Omental fat pad (tissue), 4 donors: ENCODE results near the gene ADK. TPM values are rescaled to one million over a fixed set of nuclear protein-coding genes. Genes with fewer than 3 reads are reported as not detected.
"Not testable (repeated sequence)": the region's sequence is repeated elsewhere in the genome, so short reads cannot be mapped to it uniquely, and the experiment has no call there.

Experiments
- ATAC-seq: fragments of 150-250 bp; one replicate; pipeline ENCODE4 v1.9.1; 2016; ENCODE audit warnings: mild to moderate bottlenecking, moderate library complexity; ENCODE audit not compliant: low FRiP score
- DNase-seq: peaks from one replicate; pipeline ENCODE4 v3.0.0-alpha.2; 2019; ENCODE audit warnings: low spot score
- total RNA-seq, 4 donors: library from RNA; depleted of rRNA; stranded (reverse); fragments of >200 nt; gene quantifications; one replicate each; pipeline ENCODE4 v1.1.0, GENCODE V29; 2016
- TF ChIP-seq, protein P1 (sequence below), 3 donors: fragments of 450-650 bp; IDR thresholded peaks; one replicate each; pipeline ENCODE4 v1.5.1; 2016 to 2017; ENCODE audit warnings: antibody characterized with exemption in 3 of 3, mild to moderate bottlenecking in 3 of 3, moderate library complexity in 2 of 3

ADK gene
- total RNA-seq, 4 donors from 2014 or later = 19.4 to 23.3 (median 22.0) TPM

DNA sequence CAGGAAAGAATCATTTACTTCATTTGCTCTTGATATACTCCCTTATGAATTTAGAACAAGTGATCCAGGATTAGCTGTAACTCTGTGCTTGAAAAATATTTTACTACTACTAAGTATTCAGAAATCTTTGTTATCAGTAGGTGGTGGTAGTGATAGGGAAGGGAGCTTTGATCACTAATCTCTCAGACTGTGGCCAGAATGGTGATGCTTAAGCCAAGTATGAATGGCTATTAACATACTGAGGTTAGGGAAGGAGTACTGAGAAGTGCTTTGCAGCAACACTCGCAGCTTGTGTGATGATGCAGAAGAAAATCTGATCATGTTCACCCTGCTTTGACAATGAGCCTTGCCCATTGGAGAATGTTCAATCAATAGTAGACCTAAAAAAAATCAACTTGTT lies 29.7 kb upstream of the ADK start:
- no peak for ATAC-seq
- no peak for DNase-seq
- TF ChIP-seq, protein P1, sequence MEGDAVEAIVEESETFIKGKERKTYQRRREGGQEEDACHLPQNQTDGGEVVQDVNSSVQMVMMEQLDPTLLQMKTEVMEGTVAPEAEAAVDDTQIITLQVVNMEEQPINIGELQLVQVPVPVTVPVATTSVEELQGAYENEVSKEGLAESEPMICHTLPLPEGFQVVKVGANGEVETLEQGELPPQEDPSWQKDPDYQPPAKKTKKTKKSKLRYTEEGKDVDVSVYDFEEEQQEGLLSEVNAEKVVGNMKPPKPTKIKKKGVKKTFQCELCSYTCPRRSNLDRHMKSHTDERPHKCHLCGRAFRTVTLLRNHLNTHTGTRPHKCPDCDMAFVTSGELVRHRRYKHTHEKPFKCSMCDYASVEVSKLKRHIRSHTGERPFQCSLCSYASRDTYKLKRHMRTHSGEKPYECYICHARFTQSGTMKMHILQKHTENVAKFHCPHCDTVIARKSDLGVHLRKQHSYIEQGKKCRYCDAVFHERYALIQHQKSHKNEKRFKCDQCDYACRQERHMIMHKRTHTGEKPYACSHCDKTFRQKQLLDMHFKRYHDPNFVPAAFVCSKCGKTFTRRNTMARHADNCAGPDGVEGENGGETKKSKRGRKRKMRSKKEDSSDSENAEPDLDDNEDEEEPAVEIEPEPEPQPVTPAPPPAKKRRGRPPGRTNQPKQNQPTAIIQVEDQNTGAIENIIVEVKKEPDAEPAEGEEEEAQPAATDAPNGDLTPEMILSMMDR (IDR thresholded peaks at IDR 0.05) = no peak

DNA sequence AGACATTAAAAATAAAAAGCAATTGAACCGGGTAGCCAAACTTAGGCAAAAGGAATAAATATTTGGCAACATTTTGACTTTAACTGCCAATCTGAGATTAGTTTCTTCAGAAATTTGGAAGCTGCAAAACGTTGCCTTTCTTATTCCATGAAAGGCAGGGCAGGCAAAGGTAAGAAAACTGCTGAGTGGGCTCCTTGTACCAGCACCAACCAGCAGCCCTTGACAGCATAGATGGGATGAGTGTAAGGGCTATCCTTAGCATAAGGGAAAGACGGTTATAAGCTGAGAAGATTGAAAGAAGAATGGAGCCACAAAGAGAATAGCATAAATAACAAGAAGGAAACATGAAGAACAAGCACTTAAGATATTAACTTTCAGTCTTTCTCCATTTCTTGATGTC lies 29.0 kb upstream of the ADK start:
- no peak for DNase-seq
- TF ChIP-seq, protein P1 (IDR thresholded peaks at IDR 0.05) = no peak

DNA sequence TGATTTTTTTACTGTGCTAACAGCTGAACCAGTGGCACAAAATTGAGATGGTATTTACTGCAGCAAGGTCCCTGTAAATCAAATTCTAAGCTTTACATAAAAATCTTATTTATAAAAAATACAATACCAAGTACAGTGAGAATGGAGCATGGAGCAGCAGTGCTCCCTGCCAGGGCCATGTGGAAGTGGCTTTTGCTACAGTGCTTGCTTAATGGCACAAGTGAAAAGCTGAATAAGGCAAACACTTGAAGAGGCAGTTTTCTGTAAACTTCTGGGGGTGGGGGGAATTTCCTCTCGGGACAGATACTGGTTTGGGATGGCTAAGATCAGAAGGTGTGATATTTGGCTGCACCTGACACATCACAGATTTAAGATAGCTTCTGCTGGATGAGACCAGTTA lies 27.9 kb upstream of the ADK start:
- no peak for ATAC-seq
- TF ChIP-seq, protein P1 (IDR thresholded peaks at IDR 0.05) = no peak
- no peak for DNase-seq

More for the DNA sequence above, 29.0 kb upstream of the ADK start:
- no peak for ATAC-seq

DNA sequence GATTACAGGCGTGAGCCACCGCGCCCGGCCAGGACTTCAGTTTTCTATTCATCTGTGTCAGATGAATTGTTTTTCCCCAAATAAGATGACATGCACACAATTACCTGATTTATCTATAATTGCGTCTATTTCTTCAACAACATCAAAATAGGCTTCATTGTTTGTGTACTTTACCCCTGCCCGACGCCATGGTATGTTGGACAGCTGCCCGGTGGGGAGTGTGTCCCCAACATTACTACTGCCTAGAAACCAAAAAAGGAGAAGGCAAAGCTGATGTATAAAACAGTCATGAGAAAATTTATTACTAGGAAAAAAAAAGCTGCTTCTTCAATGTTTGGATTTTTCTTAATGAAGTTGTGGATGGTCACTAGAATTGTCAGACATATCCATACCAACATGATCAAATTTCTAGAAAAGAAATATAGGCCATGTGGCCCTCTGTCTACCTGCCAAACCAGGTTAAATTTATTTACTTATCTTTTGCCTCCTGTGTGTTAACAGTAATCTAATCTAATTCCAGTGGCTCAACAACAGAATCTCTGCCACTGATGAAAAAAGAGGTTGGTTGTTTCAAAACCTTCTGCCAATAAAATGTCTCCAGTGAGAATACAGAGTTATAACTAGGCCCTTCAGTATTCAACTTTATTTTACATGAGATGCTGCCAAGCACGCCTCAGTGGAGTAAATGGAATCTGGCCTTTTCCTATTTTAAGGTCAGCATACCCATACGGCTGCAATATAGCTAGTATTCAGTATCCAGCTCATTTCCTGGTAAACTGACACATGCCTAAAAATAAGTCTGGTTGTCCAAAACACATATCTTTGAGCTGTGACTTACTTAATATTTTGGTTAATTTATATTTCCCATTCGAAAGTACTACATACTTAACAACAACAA lies 16.8 kb upstream of the ADK start:
- DNase-seq = no peak
- ATAC-seq = no peak
- TF ChIP-seq, protein P1 (IDR thresholded peaks at IDR 0.05) = no peak

DNA sequence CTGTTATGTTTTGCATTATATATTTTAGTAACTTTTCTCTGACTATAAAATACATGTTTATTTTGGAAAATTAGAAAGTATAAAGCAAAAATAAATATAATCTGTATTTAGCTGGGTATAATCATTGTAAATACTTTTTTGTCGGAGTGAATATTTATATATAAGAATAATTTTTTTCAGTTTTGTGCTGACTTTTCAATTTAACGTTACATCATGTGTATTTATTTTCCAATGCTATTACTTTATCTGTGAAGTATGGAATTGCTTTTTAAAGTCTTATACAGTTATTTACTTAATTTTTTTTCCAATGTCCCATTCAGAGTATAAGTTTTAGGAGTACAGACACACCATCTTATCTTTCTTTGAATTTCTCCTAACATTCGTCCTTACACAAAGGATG lies 15.6 kb upstream of the ADK start:
- TF ChIP-seq, protein P1 (IDR thresholded peaks at IDR 0.05) = no peak

DNA sequence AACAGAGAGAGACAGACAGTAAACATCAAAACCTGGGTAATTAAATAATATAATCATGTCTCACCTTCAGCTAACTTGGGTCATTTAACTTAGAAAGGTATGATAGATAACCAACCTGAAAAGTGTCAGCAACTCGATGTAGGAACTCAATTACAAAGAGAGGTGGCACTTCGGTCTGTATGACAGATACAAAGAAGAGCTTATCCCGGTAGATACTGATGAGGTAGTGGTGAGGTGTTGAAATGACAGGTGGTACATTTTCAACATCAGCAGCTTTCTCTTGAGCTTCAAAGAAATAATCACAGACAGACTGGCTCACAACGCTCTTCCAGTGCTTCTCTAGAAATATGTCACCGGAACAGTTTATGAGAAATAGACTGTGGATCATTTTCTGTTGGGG lies 13.0 kb upstream of the ADK start:
- TF ChIP-seq, protein P1 (IDR thresholded peaks at IDR 0.05) = no peak
- DNase-seq (no peak), ATAC-seq (no peak)

More for the DNA sequence above, 15.6 kb upstream of the ADK start:
- DNase-seq (no peak), ATAC-seq (no peak)

DNA sequence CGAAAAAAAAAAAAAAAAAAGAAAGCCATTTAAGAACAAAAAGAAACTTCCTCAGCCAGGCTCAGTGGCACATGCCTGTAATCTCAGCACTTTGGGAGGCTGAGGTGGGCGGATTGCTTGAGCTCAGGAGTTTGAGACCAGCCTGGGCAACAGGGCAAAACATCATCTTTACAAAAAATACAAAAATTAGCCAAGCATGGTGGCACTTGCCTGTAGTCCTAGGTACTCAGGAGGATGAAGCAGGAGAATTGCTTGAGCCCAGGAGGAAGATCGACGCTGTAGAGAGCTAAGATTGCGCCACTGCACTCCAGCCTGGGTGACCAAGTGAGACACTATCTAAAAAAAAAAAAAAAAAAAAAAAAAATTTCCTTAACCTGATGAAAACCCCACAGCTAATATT lies 12.4 kb upstream of the ADK start:
- DNase-seq, ATAC-seq: not testable (repeated sequence)
